Urinary bladder (tissue), 4 donors: Measurements from ENCODE around the gene SUGCT. TPM values are rescaled to one million over a fixed set of nuclear protein-coding genes. Genes with fewer than 3 reads are reported as not detected.
"Not testable (repeated sequence)": the region's sequence is repeated elsewhere in the genome, so short reads cannot be mapped to it uniquely, and the experiment has no call there.

Experiments used
- DNase-seq: peaks from one replicate; pipeline ENCODE4 v3.0.0-alpha.2; 2015; ENCODE audit errors: extremely low spot score
- H3K27ac ChIP-seq: one replicate; pipeline ENCODE4 v1.5.1; 2013; ENCODE audit warnings: low read depth, mild to moderate bottlenecking, moderate library complexity
- H3K36me3 ChIP-seq: one replicate; pipeline ENCODE4 v1.6.1; 2013; ENCODE audit warnings: mild to moderate bottlenecking, moderate library complexity; ENCODE audit not compliant: insufficient read depth
- H3K4me1 ChIP-seq: one replicate; pipeline ENCODE4 v1.6.1; 2013; ENCODE audit warnings: mild to moderate bottlenecking, moderate library complexity; ENCODE audit not compliant: insufficient read depth
- H3K4me3 ChIP-seq: one replicate; pipeline ENCODE4 v1.5.1; 2013; ENCODE audit warnings: low read depth, low read length
- WGBS: extraction: QIAGEN DNeasy Blood & Tissue Kit; methylation state at CpG from one replicate; pipeline ENCODE4 v1.1.7; 2013; 5-methylcytosine and 5-hydroxymethylcytosine counted together
- polyA plus RNA-seq: library from polyadenylated mRNA; stranded (reverse); fragments of 200-250 nt; gene quantifications from one replicate; pipeline ENCODE4 v1.2.3, GENCODE V29; 2013
- total RNA-seq: library from RNA; depleted of rRNA; stranded (reverse); fragments of >200 nt; gene quantifications from one replicate; pipeline ENCODE4 v1.2.3, GENCODE V29; 2014
- donor health status: healthy with polysubstance abuse.
- donor health status: healthy.

The SUGCT gene
- total and polyA plus RNA-seq, 2 donors: 3.3 to 8.3 TPM

GRCh38 chr7:40610461-40610860 is 475.7 kb downstream of the SUGCT start:
- H3K27ac ChIP-seq: no peak overlapping the region
- H3K36me3 ChIP-seq: peaks cover 2% of the 10 kb centered on the region
- H3K4me3 ChIP-seq: no peak overlapping the region
- no peaks in the 10 kb centered on the region for H3K4me1 ChIP-seq
- 93% methylated on average over 4 of the region's 4 CpGs for WGBS
- no peak for DNase-seq

- DNase-seq: no peak
- Histone ChIP-seq H3K27ac (no peak overlapping the region), H3K36me3 (no peaks in the 10 kb centered on the region), H3K4me1 (no peaks in the 10 kb centered on the region), H3K4me3 (no peak overlapping the region)
- 64% methylated on average over 2 of the region's 2 CpGs for WGBS
Observed at GRCh38 chr7:40611095-40611871, 476.5 kb downstream of the SUGCT start.

- WGBS: 84% methylated on average over 2 of the region's 2 CpGs
- DNase-seq: no peak
Observed at GRCh38 chr7:40612298-40612697, 477.5 kb downstream of the SUGCT start.

GRCh38 chr7:40619647-40620046 is 484.8 kb downstream of the SUGCT start:
- Histone ChIP-seq H3K36me3 (no peaks in the 10 kb centered on the region), H3K4me1 (no peaks in the 10 kb centered on the region), H3K27ac (no peak overlapping the region), H3K4me3 (no peak overlapping the region)
- 83% methylated on average over 1 of the region's 1 CpG for WGBS
- no peak for DNase-seq

More at GRCh38 chr7:40612298-40612697, 477.5 kb downstream of the SUGCT start:
- Histone ChIP-seq H3K4me1 (no peaks in the 10 kb centered on the region), H3K4me3 (no peak overlapping the region), H3K27ac (no peak overlapping the region), H3K36me3 (no peaks in the 10 kb centered on the region)

DNA sequence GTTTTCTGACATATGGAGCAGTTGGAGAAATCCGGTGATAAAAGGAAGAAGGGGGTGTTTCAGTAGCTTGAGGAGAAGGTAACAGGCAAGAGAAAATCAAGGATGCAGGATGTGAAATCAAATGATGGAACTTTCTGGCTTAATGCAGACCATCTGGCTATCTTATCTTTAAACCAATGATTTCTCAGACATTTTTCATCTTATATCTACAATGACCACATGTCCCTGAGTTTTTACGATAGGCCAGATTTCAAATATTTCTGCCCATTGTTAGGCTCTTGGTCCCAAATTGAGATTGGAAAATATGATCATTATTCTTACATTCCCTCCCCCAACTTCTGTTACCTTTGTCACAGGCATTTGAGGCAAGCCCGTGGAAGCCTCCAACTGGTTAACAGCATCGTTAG is 486.8 kb downstream of the SUGCT start:
- no peaks in the 10 kb centered on the region for H3K36me3 ChIP-seq
- H3K4me3 ChIP-seq: no peak overlapping the region
- DNase-seq: no peak
- H3K27ac ChIP-seq: no peak overlapping the region
- no peaks in the 10 kb centered on the region for H3K4me1 ChIP-seq
- 88% methylated on average over 4 of the region's 4 CpGs for WGBS

- Histone ChIP-seq H3K27ac (no peak overlapping the region), H3K4me1 (no peaks in the 10 kb centered on the region), H3K36me3 (no peaks in the 10 kb centered on the region), H3K4me3 (no peak overlapping the region)
- no peak for DNase-seq
- 62% methylated on average over 3 of the region's 3 CpGs for WGBS
Observed at GRCh38 chr7:40622941-40623501, 488.2 kb downstream of the SUGCT start.

DNA sequence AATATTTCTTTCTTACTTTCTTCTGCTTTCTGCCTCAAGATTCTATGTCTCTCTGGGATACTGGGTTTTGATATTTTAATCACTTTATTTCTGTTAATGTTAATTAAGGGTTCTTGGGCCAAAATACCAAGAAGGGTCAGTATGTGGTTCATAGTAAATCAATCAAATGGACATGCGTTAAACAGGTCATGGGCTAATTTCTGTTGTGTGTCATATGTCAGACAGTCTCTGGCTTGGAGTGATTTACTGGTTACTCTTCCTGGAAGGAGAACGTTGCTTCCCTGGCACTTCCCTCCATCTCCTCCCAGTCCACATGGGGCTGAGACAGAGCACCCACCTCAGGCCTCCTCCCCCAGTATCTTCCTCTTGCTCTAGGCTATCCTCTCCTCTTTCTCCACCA is 489.1 kb downstream of the SUGCT start:
- WGBS: 74% methylated on average over 2 of the region's 2 CpGs
- Histone ChIP-seq H3K27ac (no peak overlapping the region), H3K4me1 (no peaks in the 10 kb centered on the region), H3K4me3 (no peak overlapping the region), H3K36me3 (no peaks in the 10 kb centered on the region)
- DNase-seq: no peak

DNA sequence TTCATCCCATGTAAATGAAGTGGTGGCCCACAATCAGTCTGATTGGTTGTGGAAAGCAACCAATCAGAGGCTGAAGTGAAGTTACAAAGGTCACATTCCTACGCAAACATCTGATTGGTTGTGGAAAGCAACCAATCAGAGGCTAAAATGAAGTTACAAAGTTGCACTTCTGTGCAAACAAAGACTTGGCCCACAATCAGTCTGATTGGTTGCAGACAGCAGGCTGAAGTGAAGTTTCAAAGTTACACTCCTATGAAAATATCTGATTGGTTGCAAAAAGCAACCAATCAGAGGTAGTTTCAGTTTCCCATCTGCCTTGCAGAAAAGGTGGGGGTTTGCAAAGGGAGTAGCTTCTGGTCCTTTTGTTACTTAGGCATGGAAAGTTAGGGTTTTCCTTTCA is 492.6 kb downstream of the SUGCT start:
- H3K4me1 ChIP-seq, H3K36me3 ChIP-seq, H3K27ac ChIP-seq, H3K4me3 ChIP-seq, DNase-seq: not testable (repeated sequence)
- WGBS: 96% methylated on average over 1 of the region's 1 CpG

DNA sequence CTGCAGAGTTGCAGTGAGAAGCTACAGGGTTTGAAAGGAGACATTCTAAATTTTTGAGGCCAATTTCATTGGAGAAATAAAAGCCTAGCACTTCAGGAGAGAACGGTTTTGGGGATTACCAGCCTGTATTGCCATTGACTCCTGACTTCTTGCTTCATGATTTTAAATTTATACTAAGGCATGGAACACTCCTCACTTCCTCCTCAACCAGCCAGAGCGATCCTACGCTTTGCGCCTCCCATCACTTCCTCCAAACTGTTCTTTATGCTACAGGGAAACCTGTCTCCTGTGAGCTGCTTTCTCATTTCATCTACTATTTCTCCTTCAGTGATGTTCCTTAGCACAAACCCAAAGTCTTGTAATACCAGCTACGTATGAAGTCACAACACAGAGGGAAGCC is 495.1 kb downstream of the SUGCT start:
- DNase-seq: no peak
- H3K4me1 ChIP-seq: no peaks in the 10 kb centered on the region
- H3K4me3 ChIP-seq: no peak overlapping the region
- no peaks in the 10 kb centered on the region for H3K36me3 ChIP-seq
- WGBS: 94% methylated on average over 5 of the region's 5 CpGs
- H3K27ac ChIP-seq: no peak overlapping the region

GRCh38 chr7:40634118-40634517 is 499.3 kb downstream of the SUGCT start:
- 98% methylated on average over 8 of the region's 8 CpGs for WGBS
- no peak overlapping the region for H3K27ac ChIP-seq
- DNase-seq: no peak
- no peak overlapping the region for H3K4me3 ChIP-seq
- no peaks in the 10 kb centered on the region for H3K36me3 ChIP-seq
- no peaks in the 10 kb centered on the region for H3K4me1 ChIP-seq

GRCh38 chr7:40638545-40639320 is 503.9 kb downstream of the SUGCT start:
- WGBS: 91% methylated on average over 7 of the region's 7 CpGs
- no peaks in the 10 kb centered on the region for H3K4me1 ChIP-seq

DNA sequence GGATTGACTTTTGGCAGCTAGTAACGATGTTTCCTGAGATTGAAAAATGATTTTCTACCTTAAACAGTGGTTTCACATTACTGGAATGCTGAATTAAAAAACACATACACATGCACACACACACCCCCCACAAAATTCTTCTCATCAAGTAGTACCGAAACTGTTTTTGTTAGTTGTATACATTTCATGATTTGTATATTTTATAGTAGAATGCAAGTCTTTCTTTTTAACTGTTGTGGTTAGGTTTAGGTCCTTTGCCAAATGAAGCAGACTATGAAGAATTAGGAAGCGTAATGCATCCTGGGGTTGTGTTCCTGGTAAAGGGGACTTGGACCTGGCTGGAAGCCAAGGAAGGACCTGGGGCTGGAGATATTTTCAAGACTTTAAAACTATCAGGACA is 505.8 kb downstream of the SUGCT start:
- H3K4me3 ChIP-seq: no peak overlapping the region
- 53% methylated on average over 3 of the region's 3 CpGs for WGBS
- no peaks in the 10 kb centered on the region for H3K4me1 ChIP-seq
- no peaks in the 10 kb centered on the region for H3K36me3 ChIP-seq
- H3K27ac ChIP-seq: no peak overlapping the region
- no peak for DNase-seq

More at GRCh38 chr7:40638545-40639320, 503.9 kb downstream of the SUGCT start:
- DNase-seq: no peak
- Histone ChIP-seq H3K36me3 (no peaks in the 10 kb centered on the region), H3K27ac (no peak overlapping the region), H3K4me3 (no peak overlapping the region)

GRCh38 chr7:40641701-40642100 is 506.9 kb downstream of the SUGCT start:
- no peak for DNase-seq
- Histone ChIP-seq H3K4me3 (no peak overlapping the region), H3K27ac (no peak overlapping the region), H3K4me1 (no peaks in the 10 kb centered on the region), H3K36me3 (no peaks in the 10 kb centered on the region)
- WGBS: 75% methylated on average over 7 of the region's 7 CpGs

DNA sequence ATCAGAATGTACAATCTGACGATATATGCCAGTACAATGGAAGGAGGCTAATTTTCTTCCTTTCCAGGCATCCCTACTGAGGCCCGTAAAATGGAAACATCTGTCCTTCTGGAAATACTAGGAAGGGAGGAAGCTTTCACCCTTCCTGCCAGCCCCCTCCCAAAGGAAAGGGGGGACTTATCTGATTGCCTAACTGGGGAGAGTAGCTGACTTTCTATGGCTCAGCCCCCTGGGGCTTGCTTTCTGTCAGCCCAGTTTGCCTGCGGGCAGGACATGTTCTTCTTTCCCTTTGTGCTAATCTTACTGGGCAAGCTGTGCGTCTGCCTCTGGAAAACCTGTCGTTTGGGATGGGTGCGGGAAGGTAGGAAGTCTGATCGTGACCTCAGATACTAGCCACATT is 508.9 kb downstream of the SUGCT start:
- 85% methylated on average over 7 of the region's 7 CpGs for WGBS
- Histone ChIP-seq H3K4me3 (no peak overlapping the region), H3K36me3 (no peaks in the 10 kb centered on the region), H3K27ac (no peak overlapping the region), H3K4me1 (no peaks in the 10 kb centered on the region)
- DNase-seq: no peak
